Gastroesophageal sphincter (tissue), 3 donors: ENCODE measurements around the gene ZNRF3.

Experiments used
- CTCF ChIP-seq, 4 experiments: fragments of 200-600 bp in 2 of 4; fragments of 450-650 bp in 2 of 4; sonication (generic) in 1 of 4; IDR thresholded peaks; one replicate each; pipeline ENCODE4 v1.5.1; 2017 to 2019; ENCODE audit warnings: antibody characterized with exemption in 4 of 4, mild to moderate bottlenecking in 2 of 4, moderate library complexity in 2 of 4
- EP300 ChIP-seq: sonication (generic); formaldehyde crosslinking; IDR thresholded peaks from one replicate; pipeline ENCODE4 v1.6.1; 2017; ENCODE audit warnings: antibody characterized with exemption, mild to moderate bottlenecking
- POLR2A ChIP-seq, 2 donors: fragments of 450-650 bp; IDR thresholded peaks; one replicate each; pipeline ENCODE4 v1.6.1; 2017; ENCODE audit warnings: antibody characterized with exemption in 2 of 2, mild to moderate bottlenecking in 2 of 2, moderate library complexity in 1 of 2
- POLR2AphosphoS5 ChIP-seq: sonication (generic); formaldehyde crosslinking; IDR thresholded peaks from one replicate; pipeline ENCODE4 v1.6.1; 2017; ENCODE audit warnings: antibody characterized with exemption

- peak; percentile 95 to 99 (median 96) for TF ChIP-seq CTCF (IDR thresholded peaks at IDR 0.05)
- TF ChIP-seq POLR2A (IDR thresholded peaks at IDR 0.05) = no peak
- TF ChIP-seq POLR2AphosphoS5 = no peak
- no peak for TF ChIP-seq EP300
Observed at GRCh38 chr22:29040385-29041275, 157.3 kb downstream of the ZNRF3 start.
